K562 (cell line): ENCODE measurements around the gene KRTAP10-4.

ENCODE experiments used
- MYC ChIP-seq, 2 experiments: fragments of 250-450 bp in 1 of 2; sonication (Bioruptor Pico) in 1 of 2; IDR thresholded peaks; 2 replicates each; pipeline versions ENCODE4 v1.5.1 to v1.6.1; 2012 to 2021; ENCODE audit warnings: low read depth in 2 of 2, borderline replicate concordance in 1 of 2, improper control_type of control experiment in 1 of 2, low read length in 1 of 2, mild to moderate bottlenecking in 1 of 2, moderate library complexity in 1 of 2
- POLR2A ChIP-seq: fragments of 450-650 bp; conservative IDR thresholded peaks from 2 replicates; pipeline ENCODE4 v1.6.1; 2016
- RCOR1 ChIP-seq, 2 experiments: IDR thresholded peaks; 2 replicates each; pipeline ENCODE4 v1.6.1; 2012; ENCODE audit warnings: low read depth in 2 of 2, low read length in 2 of 2, borderline replicate concordance in 1 of 2, improper control_type of control experiment in 1 of 2
- RUNX1 ChIP-seq: sonication (generic); IDR thresholded peaks from 2 replicates; pipeline ENCODE4 v1.6.1; 2016; ENCODE audit warnings: antibody characterized with exemption, low read depth
- SMAD3 ChIP-seq: fragments of 450-650 bp; formaldehyde crosslinking; conservative IDR thresholded peaks from 2 replicates; pipeline ENCODE4 v1.4.0; 2020; ENCODE audit warnings: mild to moderate bottlenecking
- SNRNP70 ChIP-seq: fragments of 200-400 bp; formaldehyde crosslinking; optimal IDR thresholded peaks from 2 replicates; pipeline ENCODE3; 2017; ENCODE audit warnings: low read depth, low read length
- TAF1 ChIP-seq: IDR thresholded peaks from 2 replicates; pipeline ENCODE4 v1.6.1; 2011; ENCODE audit warnings: mild to moderate bottlenecking, low read length, moderate library complexity; ENCODE audit not compliant: insufficient read depth, control insufficient read depth, severe bottlenecking; ENCODE audit errors: extremely low read depth
- ZNF274 ChIP-seq: IDR thresholded peaks from 2 replicates; pipeline ENCODE4 v1.6.1; 2011; ENCODE audit warnings: low read depth, mild to moderate bottlenecking, low read length, moderate library complexity, borderline replicate concordance
- TF ChIP-seq, protein P1 (sequence below): sonication (generic); formaldehyde crosslinking; IDR thresholded peaks from 2 replicates; pipeline ENCODE4 v1.8.0; 2023; ENCODE audit warnings: mild to moderate bottlenecking, missing genetic modification reagents
- TF ChIP-seq, protein P2 (sequence below), 3 experiments: IDR thresholded peaks in 2 of 3; conservative IDR thresholded peaks in 1 of 3; 2 replicates each; pipeline ENCODE4 v1.5.1; 2011 to 2012; ENCODE audit warnings: low read length in 3 of 3, mild to moderate bottlenecking in 3 of 3, control low read depth in 2 of 3, improper control_type of control experiment in 1 of 3, inconsistent platforms in 1 of 3, low read depth in 1 of 3, mixed read lengths in 1 of 3, moderate library complexity in 1 of 3; ENCODE audit not compliant: insufficient read depth in 2 of 3
- TF ChIP-seq, protein P3 (sequence below): sonication (generic); formaldehyde crosslinking; IDR thresholded peaks from 2 replicates; pipeline ENCODE4 v1.8.1; 2023; ENCODE audit warnings: mild to moderate bottlenecking, missing genetic modification reagents
- TF ChIP-seq, protein P4 (sequence below): fragments of 250-450 bp; sonication (Bioruptor Pico); IDR thresholded peaks from 2 replicates; pipeline ENCODE4 v1.5.0; 2021; ENCODE audit warnings: mild to moderate bottlenecking, moderate library complexity
- TF ChIP-seq, protein P5 (sequence below), 2 experiments: fragments of 450-650 bp in 1 of 2; IDR thresholded peaks; 2 replicates each; pipeline ENCODE4 v1.6.1; 2011 to 2017; ENCODE audit warnings: low read depth in 2 of 2, antibody characterized with exemption in 1 of 2, borderline replicate concordance in 1 of 2, low read length in 1 of 2, mild to moderate bottlenecking in 1 of 2, mixed read lengths in 1 of 2; ENCODE audit not compliant: control insufficient read depth in 1 of 2

DNA sequence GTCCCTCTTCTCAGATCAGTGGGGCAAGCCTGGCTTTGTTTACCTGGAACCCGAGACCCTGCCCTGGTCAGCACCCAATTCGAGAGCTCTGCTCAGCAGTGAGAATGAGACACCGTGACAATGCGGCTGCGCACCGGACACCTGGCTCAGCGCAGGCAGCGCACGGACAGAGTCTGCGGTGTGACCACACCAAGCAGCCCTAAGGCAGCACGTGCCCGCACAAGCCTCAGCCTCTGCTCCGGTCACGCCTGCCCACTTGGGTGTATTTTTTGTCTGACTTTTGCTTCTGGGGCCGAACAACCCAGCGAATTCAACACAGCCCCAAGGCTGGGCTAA is 43.0 kb downstream of the KRTAP10-4 start:
- no peak for TF ChIP-seq TAF1
- TF ChIP-seq, protein P1, sequence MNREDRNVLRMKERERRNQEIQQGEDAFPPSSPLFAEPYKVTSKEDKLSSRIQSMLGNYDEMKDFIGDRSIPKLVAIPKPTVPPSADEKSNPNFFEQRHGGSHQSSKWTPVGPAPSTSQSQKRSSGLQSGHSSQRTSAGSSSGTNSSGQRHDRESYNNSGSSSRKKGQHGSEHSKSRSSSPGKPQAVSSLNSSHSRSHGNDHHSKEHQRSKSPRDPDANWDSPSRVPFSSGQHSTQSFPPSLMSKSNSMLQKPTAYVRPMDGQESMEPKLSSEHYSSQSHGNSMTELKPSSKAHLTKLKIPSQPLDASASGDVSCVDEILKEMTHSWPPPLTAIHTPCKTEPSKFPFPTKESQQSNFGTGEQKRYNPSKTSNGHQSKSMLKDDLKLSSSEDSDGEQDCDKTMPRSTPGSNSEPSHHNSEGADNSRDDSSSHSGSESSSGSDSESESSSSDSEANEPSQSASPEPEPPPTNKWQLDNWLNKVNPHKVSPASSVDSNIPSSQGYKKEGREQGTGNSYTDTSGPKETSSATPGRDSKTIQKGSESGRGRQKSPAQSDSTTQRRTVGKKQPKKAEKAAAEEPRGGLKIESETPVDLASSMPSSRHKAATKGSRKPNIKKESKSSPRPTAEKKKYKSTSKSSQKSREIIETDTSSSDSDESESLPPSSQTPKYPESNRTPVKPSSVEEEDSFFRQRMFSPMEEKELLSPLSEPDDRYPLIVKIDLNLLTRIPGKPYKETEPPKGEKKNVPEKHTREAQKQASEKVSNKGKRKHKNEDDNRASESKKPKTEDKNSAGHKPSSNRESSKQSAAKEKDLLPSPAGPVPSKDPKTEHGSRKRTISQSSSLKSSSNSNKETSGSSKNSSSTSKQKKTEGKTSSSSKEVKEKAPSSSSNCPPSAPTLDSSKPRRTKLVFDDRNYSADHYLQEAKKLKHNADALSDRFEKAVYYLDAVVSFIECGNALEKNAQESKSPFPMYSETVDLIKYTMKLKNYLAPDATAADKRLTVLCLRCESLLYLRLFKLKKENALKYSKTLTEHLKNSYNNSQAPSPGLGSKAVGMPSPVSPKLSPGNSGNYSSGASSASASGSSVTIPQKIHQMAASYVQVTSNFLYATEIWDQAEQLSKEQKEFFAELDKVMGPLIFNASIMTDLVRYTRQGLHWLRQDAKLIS (CRISPR knock-in tag) = no peak
- no peak for TF ChIP-seq SMAD3 (CRISPR knock-in tag)
- TF ChIP-seq, protein P2, sequence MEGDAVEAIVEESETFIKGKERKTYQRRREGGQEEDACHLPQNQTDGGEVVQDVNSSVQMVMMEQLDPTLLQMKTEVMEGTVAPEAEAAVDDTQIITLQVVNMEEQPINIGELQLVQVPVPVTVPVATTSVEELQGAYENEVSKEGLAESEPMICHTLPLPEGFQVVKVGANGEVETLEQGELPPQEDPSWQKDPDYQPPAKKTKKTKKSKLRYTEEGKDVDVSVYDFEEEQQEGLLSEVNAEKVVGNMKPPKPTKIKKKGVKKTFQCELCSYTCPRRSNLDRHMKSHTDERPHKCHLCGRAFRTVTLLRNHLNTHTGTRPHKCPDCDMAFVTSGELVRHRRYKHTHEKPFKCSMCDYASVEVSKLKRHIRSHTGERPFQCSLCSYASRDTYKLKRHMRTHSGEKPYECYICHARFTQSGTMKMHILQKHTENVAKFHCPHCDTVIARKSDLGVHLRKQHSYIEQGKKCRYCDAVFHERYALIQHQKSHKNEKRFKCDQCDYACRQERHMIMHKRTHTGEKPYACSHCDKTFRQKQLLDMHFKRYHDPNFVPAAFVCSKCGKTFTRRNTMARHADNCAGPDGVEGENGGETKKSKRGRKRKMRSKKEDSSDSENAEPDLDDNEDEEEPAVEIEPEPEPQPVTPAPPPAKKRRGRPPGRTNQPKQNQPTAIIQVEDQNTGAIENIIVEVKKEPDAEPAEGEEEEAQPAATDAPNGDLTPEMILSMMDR (IDR thresholded peaks at IDR 0.05 in 2 of 3, conservative IDR thresholded peaks at IDR 0.05 in 1 of 3; ENCODE audit: insufficient read depth in 2 of 3, low read depth in 1 of 3, low read length in 3 of 3) = no peak
- no peak for TF ChIP-seq RUNX1
- no peak for TF ChIP-seq RCOR1 (IDR thresholded peaks at IDR 0.05; ENCODE audit: borderline replicate concordance in 1 of 2, low read depth in 2 of 2, low read length in 2 of 2)
- TF ChIP-seq, protein P3, sequence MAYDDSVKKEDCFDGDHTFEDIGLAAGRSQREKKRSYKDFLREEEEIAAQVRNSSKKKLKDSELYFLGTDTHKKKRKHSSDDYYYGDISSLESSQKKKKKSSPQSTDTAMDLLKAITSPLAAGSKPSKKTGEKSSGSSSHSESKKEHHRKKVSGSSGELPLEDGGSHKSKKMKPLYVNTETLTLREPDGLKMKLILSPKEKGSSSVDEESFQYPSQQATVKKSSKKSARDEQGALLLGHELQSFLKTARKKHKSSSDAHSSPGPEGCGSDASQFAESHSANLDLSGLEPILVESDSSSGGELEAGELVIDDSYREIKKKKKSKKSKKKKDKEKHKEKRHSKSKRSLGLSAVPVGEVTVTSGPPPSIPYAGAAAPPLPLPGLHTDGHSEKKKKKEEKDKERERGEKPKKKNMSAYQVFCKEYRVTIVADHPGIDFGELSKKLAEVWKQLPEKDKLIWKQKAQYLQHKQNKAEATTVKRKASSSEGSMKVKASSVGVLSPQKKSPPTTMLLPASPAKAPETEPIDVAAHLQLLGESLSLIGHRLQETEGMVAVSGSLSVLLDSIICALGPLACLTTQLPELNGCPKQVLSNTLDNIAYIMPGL (CRISPR knock-in tag) = no peak
- TF ChIP-seq ZNF274 = no peak
- no peak for TF ChIP-seq SNRNP70
- TF ChIP-seq POLR2A = no peak
- TF ChIP-seq MYC (IDR thresholded peaks at IDR 0.05; ENCODE audit: low read depth, low read length) = no peak
- TF ChIP-seq MYC (CRISPR knock-in tag; IDR thresholded peaks at IDR 0.05; ENCODE audit: borderline replicate concordance, low read depth) = no peak
- TF ChIP-seq, protein P4, sequence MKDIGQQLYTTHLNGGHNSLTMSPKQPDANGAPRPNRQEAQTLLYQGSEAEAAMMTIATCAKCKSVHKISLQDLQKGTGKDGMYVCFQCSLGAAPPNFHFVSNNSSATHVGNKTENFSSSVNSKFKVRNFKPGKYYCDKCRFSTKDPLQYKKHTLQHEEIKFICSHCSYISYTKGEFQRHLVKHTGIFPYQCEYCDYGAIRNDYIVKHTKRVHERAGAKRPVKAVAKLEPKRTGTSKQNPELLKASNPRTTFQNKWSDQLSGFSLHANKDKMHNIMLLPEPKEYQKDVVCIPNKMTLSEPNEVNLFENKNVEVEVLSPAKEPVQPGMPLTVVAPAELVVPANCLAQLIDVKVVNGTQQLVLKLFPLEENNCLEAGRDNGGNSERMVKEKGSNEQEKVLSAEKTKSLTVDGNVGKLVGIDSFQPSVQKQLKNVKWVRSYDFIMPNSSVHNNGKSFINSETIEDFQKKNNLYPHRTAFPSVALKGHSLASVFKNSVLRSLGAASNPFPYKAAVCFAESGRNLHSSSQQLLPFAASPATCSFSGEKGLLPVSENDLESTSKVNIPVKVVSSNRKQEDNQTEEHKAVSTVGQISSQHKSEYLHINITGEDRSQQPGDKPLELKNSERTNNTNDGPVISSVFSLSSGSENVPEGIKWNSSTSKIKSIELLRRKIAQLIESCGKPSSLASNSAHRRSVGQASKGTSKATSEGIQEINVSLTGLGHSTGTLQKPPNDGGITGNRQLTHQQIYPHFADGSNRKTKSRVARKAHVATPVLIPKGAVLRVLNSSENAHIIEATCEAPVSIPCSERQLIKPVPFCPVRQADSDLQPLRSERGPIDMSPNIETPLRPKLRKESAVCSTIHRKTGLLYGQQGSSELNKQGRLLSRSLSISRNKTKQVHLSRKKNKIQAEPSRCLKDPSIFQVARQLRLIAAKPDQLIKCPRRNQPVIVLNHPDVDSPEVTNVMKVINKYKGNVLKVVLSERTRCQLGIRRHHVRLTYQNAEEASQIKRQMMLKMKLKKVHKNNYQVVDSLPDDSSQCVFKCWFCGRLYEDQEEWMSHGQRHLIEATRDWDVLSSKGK (CRISPR knock-in tag) = no peak
- TF ChIP-seq, protein P5, sequence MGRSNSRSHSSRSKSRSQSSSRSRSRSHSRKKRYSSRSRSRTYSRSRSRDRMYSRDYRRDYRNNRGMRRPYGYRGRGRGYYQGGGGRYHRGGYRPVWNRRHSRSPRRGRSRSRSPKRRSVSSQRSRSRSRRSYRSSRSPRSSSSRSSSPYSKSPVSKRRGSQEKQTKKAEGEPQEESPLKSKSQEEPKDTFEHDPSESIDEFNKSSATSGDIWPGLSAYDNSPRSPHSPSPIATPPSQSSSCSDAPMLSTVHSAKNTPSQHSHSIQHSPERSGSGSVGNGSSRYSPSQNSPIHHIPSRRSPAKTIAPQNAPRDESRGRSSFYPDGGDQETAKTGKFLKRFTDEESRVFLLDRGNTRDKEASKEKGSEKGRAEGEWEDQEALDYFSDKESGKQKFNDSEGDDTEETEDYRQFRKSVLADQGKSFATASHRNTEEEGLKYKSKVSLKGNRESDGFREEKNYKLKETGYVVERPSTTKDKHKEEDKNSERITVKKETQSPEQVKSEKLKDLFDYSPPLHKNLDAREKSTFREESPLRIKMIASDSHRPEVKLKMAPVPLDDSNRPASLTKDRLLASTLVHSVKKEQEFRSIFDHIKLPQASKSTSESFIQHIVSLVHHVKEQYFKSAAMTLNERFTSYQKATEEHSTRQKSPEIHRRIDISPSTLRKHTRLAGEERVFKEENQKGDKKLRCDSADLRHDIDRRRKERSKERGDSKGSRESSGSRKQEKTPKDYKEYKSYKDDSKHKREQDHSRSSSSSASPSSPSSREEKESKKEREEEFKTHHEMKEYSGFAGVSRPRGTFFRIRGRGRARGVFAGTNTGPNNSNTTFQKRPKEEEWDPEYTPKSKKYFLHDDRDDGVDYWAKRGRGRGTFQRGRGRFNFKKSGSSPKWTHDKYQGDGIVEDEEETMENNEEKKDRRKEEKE (IDR thresholded peaks at IDR 0.05; ENCODE audit: borderline replicate concordance in 1 of 2, control insufficient read depth in 1 of 2, low read depth in 2 of 2, low read length in 1 of 2) = no peak
